T47D (cell line): ENCODE data around the gene PPP5C.

Source experiments
- DNase-seq, 2 experiments: peaks; one replicate each; pipeline versions ENCODE4 v3.0.0 to v3.0.0-alpha.2; 2011 to 2012; ENCODE audit warnings: low read depth in 1 of 2, low spot score in 1 of 2
- JUND ChIP-seq: IDR thresholded peaks from 2 replicates; pipeline ENCODE4 v1.6.1; 2012; ENCODE audit warnings: low read depth
- in situ Hi-C: cut with HindIII; loops from 2 replicates; pipeline ENCODE4 v1.10.0; 2016; ENCODE audit warnings: low sequenced_read_pairs, low pct_unique_long_range_greater_than_20kb

The PPP5C gene

GRCh38 chr19:46402725-46403124 is 55.8 kb downstream of the PPP5C start:
- no peak for DNase-seq
- TF ChIP-seq JUND, result no peak
- in situ Hi-C loops, result no loop called here

GRCh38 chr19:46404055-46404752 is 57.3 kb downstream of the PPP5C start:
- no peak for DNase-seq
- in situ Hi-C loops, result no loop called here
- TF ChIP-seq JUND, result no peak

DNA sequence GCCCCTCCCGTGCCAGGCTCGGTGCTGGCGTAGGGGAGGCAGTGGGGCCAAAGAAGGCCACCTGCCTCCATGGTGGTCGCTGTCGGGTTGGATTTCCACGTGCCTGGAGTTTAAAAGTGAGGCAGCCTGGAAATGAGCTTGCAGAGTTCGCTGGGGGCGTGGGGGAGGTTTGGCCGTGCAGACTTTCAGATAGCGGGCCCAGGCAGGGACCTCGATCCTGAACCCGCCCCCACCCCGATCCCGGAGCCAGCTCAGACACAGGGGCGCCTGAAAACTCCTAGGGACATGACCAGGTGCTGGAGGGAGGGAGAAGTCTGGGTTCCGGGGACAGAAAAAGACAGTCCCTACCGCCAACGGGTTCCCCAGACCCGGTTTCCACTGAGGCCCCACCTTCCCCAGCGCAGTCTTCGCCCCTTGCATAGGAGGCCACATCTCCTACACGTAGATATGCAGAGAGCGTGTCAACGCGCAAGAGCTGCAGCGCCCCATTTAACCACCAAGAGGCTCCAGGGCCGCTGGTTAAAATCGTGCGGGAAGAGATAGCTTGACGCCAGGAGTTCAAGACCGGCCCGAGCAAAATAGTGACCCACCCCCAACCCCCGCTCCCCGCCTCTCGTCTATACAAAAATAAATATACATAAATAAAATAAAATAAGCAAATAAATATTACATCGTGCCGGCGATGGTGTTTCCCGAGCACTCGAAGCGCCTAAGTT is 58.0 kb downstream of the PPP5C start:
- in situ Hi-C loops, result no loop called here
- TF ChIP-seq JUND, result no peak
- DNase-seq, result no peak

DNA sequence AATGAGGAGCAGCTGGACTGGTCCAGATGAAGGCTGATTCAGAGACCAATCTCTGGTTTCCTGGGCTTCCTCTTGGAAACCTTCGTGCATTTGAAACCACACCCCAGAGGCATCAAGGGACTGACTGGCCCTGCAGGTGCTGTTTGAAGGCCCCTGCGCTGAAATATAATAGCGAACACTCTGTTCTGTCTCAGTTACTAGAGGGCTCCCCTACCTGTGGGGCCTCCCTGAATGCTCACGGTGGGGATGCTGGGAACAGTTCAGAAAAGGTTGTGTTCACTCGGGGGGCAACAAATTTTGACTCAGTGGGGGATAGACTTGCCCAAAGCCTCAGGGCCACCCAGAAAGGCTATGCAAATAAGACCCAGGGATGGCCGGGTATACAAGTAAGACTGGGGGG is 60.1 kb downstream of the PPP5C start:
- in situ Hi-C loops, result no loop called here
- no peak for TF ChIP-seq JUND
- DNase-seq, result no peak

DNA sequence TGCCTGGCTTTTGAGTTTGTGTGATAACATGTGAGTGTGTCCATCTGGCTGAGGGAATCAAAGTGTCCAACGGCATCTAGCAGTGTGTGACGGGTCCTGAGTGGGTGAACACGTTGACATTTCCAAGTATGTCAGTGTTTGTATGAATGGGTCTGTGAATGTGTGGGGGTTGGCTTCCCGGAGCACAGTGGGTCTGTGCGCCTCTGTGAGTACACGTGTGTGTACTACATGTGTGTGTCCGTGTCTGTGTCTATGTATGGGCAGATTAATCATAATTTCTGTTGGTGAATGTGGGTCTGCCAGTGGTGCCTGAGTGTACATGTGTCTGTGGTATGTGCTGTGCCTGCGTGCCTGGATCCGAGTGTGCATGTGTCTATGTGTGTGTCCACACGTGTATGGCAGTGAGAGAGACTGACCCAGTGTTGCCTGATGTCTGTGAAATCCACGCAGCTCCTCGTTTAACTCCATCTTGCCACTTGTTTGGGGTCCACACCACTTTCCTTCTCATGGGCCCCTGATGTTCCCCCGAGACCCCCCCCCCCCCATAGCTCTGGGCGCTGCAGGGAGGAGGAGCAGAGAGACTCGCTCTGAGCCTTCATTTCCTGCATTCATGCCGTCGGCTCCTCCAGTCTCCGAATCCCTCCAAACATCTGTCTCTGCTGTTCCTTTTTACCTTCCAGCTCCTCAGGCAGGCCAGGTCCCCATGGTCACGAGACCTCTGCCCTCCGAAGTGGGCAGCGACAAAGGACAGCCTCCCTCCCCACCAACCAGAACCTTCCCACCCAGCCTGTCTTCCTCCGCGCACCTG is 61.2 kb downstream of the PPP5C start:
- no peak for DNase-seq
- TF ChIP-seq JUND, result no peak
- in situ Hi-C loops, result no loop called here

- no peak for DNase-seq
- no peak for TF ChIP-seq JUND
- in situ Hi-C loops, result no loop called here
Observed at GRCh38 chr19:46408664-46409039, 61.8 kb downstream of the PPP5C start.

DNA sequence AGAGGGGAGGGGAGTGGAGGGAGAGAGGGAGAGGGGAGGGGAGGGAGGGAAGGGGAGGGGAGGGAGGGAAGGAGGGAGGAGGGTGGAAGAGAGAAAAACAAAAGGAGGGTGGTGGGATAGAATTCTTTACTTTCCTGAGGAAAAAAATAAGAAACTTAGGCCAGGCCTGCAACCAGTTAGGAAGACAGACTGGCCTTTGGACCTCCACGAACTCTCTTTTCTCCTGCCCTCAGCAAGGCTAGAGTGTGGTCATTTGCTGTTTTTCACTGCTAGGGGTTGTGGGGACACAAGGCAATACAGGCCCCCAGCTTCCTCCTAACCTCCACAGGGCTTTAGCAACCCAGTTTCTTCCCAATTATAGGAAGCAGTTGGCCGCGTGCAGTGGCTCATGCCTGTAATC is 62.3 kb downstream of the PPP5C start:
- TF ChIP-seq JUND, result no peak
- DNase-seq, result no peak
- in situ Hi-C loops, result no loop called here

DNA sequence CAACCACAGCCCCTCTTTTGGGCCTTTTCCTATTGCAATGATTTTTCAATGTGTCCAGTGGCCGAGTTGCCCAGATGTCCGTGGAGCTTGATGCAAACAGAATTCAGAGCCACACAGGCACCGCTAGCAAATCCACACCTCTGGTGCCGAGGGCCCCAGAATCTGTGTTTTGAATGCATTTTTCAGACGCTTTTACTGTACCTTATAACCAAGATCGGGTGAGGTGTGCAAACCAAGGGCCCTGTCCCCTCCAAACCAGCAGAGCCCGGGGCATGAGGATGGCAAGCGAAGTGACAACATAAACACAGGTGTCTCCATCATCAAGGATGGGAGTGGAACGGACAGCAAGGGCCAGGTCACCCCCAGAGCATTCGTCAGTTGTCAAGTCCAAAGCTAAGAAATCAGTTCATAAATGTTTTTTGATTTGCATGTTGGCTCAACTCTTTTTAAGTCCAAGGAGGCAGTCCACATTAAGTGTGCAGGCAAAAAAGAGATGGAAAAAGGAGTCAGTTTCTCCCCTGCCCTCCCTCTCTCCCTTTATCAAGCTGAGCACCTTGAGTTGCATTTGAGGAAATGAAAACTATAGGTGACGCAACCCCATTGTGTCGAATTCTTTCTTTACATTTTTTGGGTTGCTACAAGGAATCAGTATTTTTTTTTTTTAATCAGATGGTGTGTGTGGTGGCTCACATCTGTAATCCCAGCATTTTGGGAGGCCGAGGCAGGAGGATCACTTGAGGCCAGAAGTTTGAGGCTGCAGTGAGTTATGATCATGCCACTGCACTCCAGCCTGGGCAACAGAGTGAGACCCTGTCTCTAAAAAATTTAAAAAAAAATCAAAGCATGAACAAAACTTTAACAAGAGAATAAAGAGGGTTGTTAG is 63.6 kb downstream of the PPP5C start:
- in situ Hi-C loops, result no loop called here
- DNase-seq, result no peak
- TF ChIP-seq JUND, result no peak

DNA sequence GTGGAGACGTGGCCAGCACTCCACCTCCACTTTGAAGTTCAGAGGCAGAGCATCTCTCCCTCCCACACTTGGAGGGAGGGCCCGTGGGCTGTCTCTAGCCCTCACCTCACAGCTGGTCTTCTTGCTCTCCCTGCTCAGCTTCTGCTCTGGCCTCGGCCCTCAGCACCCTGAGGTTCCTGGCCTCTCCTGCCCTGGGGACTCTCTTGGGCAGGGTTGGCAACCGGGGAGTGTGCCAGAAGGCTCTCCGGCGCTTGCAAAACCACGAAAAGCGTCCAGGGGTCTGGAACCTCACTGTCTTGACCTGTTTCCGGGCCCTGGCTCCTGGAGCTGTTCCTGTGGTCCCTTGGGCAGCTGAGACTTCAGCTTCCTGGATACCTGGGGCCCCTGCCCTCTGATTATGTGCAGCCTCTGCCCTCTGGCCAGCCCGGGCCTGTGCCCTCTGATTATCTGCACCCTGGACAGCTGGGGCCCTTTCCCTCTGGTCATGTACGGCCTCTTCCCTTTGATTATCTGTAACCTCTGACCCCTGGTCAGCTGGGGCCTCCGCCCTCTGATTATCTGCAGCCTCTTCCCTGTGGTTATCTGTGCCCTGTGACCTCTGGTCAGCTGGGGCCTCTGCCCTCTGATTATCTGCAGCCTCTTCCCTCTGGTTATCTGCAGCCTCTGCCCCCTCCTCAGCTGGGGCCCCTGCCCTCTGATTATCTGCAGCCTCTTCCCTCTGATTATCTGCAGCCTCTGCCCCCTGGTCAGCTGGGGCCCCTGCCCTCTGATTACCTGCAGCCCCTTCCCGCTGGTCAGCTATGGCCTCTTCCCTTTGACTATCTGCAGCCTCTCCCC is 64.4 kb downstream of the PPP5C start:
- in situ Hi-C loops, result no loop called here
- TF ChIP-seq JUND, result no peak

DNA sequence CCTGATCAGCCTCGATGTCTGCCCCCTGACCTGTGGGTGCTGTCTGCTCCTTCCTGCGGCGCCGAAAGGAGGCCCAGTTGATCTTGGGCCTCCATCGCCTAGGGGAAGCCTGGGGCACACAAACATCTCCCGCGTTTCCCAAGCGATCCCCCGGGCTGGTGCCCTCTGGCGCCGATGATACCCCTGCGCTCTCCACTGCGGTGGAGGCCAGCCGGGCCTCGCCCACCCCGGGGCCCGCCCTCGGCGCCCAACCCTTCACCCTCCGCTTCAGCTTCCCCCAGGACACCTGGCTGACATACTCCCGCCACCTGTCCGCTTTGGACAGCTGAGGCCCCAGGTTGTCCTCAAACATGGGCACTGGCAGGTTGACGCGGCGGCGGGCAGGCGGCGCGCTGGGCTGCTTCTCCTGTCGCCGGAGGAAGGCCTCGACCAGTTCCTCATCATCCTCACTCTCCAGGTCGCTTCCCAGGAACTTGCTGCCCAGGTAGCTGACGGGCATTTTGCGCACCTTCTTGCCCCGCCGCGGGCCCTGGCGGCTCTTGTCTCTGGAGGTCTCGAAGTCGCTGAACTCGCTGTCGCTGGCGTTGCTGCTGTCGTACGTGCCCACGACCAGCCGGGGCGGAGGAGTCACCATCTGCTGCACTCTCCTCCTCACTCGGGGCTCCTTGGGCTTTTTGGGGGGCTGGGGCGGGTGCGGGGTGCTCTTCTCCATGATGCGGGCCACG is 65.2 kb downstream of the PPP5C start:
- no peak for DNase-seq
- in situ Hi-C loops, result no loop called here
- TF ChIP-seq JUND, result no peak

More for the DNA sequence above, 64.4 kb downstream of the PPP5C start:
- DNase-seq, result no peak

GRCh38 chr19:46412650-46413261 is 65.9 kb downstream of the PPP5C start:
- in situ Hi-C loops, result no loop called here
- DNase-seq, result no peak
- no peak for TF ChIP-seq JUND
